Glomerular endothelial cell (primary cell): Measurements from ENCODE around the gene ARL6IP1. TPM values are rescaled to one million over a fixed set of nuclear protein-coding genes. Genes with fewer than 3 reads are reported as not detected.

Experiments
- DNase-seq: peaks from one replicate; pipeline ENCODE4 v3.0.0-alpha.2; 2011; ENCODE audit warnings: low read depth, low spot score; ENCODE audit errors: extremely low read depth
- total RNA-seq: library from RNA; depleted of rRNA; stranded (reverse); fragments of >200 nt; gene quantifications from 2 replicates; pipeline ENCODE4 v1.2.3, GENCODE V29; 2015

ARL6IP1 gene
- 158 and 160 TPM in 2 replicates for total RNA-seq

- DNase-seq, result peak; percentile 91
Observed at GRCh38 chr16:18801145-18801972, at the start of gene ARL6IP1. Gene ARL6IP1 (minus strand): TSS chr16:18801549. CDS start chr16:18801466, 83 bp downstream.

GRCh38 chr16:18846416-18846815, 45.1 kb upstream of the ARL6IP1 start:
- no peak for DNase-seq

- no peak for DNase-seq
Observed at GRCh38 chr16:18842565-18842964, 41.2 kb upstream of the ARL6IP1 start.

- no peak for DNase-seq
Observed at GRCh38 chr16:18841833-18842525, 40.6 kb upstream of the ARL6IP1 start.

GRCh38 chr16:18839555-18839954, 38.2 kb upstream of the ARL6IP1 start:
- DNase-seq, result no peak

GRCh38 chr16:18836702-18837101, 35.4 kb upstream of the ARL6IP1 start:
- no peak for DNase-seq

- no peak for DNase-seq
Observed at GRCh38 chr16:18834864-18835263, 33.5 kb upstream of the ARL6IP1 start.

- no peak for DNase-seq
Observed at GRCh38 chr16:18833707-18834505, 32.6 kb upstream of the ARL6IP1 start.

- no peak for DNase-seq
Observed at GRCh38 chr16:18832613-18833012, 31.3 kb upstream of the ARL6IP1 start.

GRCh38 chr16:18832006-18832405, 30.7 kb upstream of the ARL6IP1 start:
- no peak for DNase-seq

- DNase-seq, result no peak
Observed at GRCh38 chr16:18829251-18829650, 27.9 kb upstream of the ARL6IP1 start.

- DNase-seq, result no peak
Observed at GRCh38 chr16:18827890-18828289, 26.5 kb upstream of the ARL6IP1 start.

- DNase-seq, result no peak
Observed at GRCh38 chr16:18816286-18816685, 14.9 kb upstream of the ARL6IP1 start.

- no peak for DNase-seq
Observed at GRCh38 chr16:18811925-18812324, 10.6 kb upstream of the ARL6IP1 start.

GRCh38 chr16:18809165-18809564, 7.8 kb upstream of the ARL6IP1 start:
- DNase-seq, result no peak

- DNase-seq, result no peak
Observed at GRCh38 chr16:18805257-18805773, 4.0 kb upstream of the ARL6IP1 start.

- DNase-seq, result no peak
Observed at GRCh38 chr16:18804540-18804939, 3.2 kb upstream of the ARL6IP1 start.

GRCh38 chr16:18803569-18804462, 2.5 kb upstream of the ARL6IP1 start:
- peak; percentile 56 for DNase-seq

GRCh38 chr16:18802767-18803343, 1.5 kb upstream of the ARL6IP1 start:
- DNase-seq, result no peak

- no peak for DNase-seq
Observed at GRCh38 chr16:18800775-18801144, 589 bp downstream of the ARL6IP1 start.
